GM19397 (cell line): Measurements from ENCODE around the gene FAM53A.

Experiments used
- ATAC-seq: cut with Tn5 transposase; IDR thresholded peaks from one replicate; pipeline ENCODE4 v1.9.1; 2021; ENCODE audit warnings: mild to moderate bottlenecking, moderate library complexity; ENCODE audit not compliant: unreplicated experiment

Gene FAM53A

DNA sequence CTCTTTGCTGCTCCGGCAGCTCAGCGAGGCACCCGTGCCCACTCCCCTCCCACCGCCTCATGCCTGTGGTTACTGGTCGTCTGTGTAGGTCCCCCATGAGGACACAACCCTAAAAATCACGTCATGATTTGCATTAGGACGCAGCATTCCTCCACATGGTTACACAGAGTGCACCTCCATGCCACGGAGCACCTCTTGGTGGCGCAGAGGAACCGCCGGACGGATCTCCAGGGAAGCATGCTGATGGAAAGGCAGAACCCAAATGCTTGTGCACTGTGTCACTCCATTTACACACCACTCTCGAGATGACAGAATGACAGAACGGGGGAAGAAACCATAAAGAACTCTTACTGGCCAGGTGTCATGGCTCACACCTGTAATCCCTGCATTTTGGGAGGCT lies 22.4 kb downstream of the FAM53A start:
- no peak for ATAC-seq

DNA sequence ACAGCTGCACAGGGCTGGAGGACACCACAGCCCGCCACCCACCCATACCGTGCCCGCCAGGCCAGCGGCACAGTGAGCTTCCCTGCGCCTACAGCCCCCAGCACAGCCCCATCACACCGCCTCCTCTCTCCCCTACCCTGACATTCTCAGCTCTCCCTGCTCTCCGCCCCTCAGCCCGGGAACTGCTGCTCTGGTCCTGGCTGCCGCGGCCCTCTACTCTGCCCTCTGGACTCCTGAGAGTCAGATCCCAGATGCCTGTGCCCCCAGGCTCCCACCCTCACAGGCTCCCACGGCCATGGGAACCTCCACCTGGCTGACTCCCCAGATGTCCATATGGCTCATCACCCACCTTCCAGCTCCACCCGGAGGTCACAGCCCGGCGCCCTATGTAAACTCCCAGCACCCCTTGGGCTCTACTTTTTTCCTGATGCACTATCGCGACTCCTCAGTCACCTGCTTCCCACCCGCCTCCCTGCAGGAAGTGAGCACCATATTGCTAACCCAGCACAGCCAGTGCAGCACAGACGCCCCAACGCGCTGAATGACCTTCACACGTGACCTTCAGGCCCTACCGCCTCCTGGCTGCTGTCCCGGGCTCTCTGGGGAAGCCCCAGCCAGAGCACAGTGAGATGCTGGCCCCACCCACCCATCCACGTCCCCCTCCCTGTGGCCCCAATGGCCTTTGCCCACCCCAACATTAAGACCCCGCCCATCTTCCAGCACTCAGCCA lies 23.0 kb downstream of the FAM53A start:
- ATAC-seq = no peak

DNA sequence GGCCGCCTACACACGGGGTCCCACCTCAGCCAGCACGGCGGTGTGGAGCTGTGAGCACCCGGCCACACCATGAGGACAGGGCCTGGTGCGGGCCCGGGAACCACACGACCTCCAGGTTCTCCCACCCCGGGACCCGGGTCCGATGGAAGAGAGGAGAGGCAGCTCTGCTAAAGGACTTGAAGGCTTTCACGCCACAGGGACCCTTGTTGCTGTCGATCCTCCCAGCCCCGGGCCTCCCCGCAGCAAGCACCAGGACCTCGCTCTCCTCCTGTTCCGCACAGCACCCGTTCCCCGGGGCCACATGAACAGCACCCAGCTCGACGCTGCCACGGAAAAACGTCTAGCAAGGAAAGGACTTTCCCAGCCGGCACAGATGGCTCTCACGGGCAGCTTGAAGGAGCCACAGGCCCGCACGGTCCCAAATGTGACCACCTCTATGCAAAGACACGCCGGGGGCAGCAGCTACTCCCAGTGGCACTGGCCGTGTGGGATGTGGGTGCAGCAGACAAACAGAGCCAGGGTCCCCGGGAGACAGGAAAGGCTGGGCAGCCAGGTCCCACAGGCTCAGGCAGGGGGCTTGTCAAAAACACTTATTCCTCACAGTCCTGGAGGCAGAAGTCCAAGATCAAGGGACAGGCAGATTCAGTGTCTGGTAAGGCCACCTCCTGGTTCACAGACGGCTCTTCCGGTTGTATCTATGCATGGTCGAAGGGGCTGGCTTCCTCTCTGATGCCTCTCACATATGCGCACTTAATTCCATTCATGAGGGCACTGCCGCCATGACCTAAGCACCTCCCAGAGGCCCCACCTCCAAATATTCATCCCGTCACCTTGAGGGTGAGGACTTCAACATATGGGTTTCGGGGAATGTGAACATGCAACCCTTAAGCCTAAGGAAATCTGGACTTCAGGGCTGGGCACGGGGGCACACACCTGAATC lies 24.7 kb downstream of the FAM53A start:
- ATAC-seq = no peak

DNA sequence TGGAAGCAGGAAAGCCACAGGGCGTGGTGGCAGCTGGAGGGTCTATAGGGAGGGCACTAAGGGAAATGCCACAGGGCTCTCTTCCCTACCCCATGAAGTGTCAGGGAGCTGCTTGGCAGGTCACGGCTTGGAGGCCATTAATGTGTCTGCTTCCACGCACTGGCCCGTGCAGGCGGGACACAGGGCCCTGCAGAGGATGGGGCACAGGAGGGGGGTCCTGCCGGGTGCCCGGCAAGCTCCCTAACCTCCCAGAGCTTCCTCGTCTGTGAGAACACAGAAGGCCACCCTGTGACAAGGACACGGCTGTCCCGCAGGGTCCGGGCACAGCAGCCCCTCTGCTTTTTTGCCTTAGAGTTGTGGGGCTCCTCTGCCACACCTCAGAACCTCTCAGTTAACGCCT lies 25.5 kb downstream of the FAM53A start:
- no peak for ATAC-seq

DNA sequence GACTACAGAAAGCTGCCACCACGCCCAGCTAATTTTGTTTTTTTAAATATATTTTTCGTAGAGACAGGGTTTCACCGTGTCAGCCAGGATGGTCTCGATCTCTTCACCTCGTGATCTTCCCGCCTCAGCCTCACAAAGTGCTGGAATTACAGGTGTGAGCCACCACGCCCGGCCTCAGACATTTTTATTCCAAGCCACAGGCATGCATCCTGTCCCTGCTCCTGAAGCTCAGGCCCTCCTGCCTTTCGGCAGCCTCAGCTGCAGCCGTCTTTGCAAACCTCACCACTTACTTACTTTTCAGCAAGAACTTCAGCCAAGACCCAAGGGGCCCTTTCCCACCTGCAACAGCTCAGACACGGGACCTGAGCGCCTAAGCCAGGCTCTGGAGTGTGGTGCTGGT lies 26.0 kb downstream of the FAM53A start:
- ATAC-seq = no peak

DNA sequence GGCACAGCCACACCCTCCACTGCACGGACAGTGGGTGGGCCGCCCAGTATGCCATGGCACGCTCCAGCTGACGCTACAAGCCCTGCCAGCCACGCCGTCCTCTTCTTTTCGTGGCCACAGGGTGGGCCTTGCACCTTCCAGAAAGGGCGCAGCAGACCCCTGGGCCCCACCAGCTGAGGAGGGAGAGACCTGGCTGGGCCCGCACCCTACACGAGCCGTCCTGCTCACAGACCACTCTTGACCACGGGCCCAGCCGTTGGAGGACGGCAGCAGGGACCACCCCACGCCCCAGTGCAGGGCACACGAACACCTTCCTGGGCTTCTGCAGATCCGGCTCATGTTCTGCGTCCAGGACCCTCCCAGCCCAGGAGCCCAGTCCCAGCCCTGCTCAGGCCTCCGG lies 27.1 kb downstream of the FAM53A start:
- ATAC-seq = no peak

DNA sequence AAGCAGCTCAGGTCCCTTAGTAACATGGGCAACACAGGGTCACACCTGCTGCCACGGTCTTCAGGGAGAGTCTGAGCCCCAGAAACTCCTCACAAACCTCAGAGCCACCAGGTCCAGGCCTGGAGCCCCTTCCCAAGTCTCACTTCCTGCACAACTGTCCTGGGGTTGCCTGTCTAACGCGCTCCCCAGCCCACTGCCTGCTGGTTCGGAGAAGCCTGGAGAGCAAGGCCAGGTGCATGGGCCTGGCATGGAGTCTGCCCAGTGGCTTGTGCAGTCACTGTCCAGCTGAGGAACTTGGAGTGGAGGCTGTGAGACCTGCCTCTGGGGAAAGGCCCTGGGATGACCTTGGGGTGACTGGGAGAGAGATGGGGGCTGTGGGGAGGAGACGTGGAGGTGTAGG lies 28.0 kb downstream of the FAM53A start:
- no peak for ATAC-seq

DNA sequence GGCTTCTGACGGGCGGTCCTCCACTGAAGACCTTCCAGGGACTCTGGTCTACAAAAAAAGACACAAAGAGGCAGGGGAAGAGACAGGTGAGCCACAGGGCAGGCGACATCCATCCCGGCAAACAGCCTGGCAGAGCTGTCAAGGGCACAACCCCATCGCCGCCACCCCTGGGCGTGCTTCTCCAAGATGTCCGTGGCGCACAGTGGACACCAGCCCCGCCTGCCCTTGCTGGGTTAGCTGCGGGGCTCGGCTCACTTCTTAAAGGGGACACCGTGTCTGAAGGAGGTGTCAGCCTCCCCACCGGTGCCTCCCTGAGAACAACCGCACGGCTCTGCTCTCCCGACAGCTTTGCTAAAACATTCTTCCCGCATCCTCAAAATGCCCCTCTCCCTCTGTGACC lies 28.4 kb downstream of the FAM53A start:
- ATAC-seq = no peak

DNA sequence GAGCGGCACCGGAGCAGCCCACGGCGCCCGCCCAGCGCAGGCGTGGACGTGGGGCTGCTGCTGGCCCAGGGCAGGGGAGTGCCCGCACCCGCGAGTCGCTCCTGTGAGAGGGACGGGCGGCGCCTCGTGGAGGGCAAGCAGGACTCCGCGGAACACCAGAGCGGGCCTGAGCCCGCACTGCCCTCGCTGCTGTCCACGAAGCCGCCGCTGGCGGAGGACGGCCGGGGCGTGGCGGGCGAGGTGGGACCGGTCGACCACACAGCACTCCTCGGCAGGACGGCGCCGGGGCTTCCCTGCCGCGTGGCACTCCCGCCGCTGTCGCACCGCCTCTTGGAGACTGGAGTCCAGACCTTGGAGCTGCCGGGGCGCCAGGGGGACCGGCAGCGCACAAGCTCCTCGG lies 29.0 kb downstream of the FAM53A start:
- no peak for ATAC-seq

DNA sequence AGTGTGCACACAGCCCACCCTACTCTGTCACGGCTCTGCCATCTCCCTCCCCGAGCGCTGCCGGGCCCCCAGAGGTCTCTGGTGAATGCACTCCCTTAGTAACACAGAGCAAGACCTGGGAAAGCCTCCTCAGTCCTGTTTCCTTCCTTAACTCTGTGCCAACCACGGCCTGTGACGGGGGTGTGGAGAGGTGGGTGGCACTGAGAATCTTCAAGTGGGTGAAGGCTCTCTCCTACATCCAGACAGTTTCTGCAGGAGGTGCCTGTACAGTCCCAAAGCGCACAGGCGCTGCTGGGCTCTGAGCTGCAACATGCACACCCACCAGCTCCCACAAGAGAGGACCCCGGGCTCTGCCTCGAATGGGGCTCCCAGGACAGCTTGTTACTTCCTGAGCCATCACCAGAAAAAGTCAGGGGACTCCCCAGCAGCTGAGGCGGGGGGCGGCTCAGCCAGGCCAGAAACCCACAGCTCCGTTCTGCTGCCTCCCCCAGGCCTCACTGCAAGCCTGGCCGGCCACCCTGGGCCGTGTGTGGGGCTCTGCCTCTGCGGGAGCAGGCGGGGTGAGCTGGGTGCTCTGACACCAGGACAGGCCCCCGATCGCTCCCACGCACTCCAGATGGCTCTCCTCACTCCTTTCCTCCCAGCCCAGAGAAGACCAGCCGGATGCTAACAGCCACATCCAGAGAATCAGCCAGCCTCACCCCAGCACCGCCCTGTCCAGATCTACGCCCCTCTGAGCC lies 29.7 kb downstream of the FAM53A start:
- no peak for ATAC-seq

DNA sequence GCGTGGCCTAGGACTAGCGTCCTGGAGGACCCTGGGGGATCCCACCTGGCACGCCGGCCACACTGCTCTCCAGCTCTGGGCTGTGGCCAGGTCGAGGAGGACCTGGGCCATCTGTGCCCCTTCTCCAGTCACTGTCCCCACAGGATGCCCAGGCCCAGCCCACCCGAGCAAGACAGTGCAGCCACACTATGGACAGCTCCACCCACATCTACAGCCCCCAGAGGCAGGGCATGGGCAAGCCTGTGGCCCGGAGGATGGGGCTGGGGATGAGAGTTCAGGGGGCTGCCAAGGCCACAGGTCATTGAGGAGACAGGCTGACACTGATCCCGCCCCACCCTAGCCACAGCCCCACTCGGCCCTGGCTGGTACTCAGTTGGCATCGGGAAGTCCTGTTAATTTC lies 30.3 kb downstream of the FAM53A start:
- no peak for ATAC-seq

DNA sequence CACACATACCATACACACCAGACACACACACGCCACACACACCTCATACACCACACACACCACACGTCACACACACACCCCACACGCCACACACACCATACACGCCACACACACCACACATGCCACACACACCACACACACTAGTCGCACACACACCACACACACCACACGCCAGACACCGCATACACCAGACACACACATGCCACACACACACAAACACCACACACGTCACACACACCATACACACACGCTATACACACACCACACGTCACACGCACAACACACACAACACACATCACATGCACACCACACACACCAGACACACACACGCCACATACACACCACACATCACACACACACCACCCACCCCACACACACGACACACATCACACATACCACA lies 32.0 kb downstream of the FAM53A start:
- ATAC-seq = no peak

DNA sequence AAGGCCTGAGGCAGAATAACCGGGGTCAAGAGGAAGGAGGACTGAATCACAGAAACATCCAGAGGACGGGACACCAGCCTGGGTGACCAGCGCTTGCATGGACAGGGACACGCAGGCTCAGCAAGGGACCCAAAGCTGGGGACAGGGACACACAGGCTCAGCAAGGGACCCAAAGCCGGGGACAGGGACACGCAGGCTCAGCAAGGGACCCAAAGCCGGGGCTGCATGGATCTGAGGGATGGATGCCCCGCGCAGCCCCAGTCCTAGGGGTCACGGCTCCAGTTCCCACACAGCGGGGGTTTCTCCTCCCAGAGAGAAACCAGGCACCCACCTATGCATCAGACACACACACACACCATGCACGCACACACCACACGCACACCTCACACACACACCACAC lies 32.5 kb downstream of the FAM53A start:
- no peak for ATAC-seq

DNA sequence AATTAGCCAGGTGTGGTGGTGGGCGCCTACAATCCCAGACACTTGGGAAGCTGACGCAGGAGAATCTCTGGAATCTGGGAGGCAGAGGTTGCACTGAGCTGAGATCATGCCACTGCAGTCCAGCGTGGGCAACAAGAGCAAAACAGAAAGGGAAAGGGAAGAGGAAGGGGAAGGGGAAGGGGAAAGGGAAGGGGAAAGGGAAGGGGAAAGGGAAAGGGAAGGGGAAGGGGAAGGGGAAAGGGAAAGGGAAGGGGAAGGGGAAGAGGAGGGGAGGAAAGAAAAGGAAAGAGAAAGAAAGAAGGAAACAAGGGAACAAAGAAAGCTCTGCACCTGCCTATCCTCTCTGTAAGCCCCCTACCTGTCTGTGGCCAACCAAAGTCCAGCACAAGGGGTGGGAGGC lies 35.2 kb downstream of the FAM53A start:
- ATAC-seq = no peak

DNA sequence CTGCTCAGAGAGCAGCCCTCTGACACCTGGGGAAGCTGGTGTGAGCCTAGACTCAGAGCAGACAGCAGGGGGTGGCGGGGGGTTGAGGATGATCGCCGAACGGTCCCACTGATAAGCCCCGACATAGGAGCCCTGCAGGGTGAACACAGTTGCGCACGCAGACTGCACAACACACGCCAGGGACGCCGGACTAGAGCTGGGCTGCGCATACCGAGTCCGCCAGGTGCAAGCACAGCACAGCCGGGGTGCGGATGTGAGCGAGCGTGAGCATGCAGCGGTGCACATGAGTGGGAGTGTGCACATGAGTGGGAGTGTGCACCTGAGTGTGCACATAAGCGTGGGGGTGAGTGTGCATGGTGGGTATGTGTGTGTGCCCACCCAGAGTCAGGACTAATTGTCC lies 36.7 kb downstream of the FAM53A start:
- ATAC-seq = no peak

DNA sequence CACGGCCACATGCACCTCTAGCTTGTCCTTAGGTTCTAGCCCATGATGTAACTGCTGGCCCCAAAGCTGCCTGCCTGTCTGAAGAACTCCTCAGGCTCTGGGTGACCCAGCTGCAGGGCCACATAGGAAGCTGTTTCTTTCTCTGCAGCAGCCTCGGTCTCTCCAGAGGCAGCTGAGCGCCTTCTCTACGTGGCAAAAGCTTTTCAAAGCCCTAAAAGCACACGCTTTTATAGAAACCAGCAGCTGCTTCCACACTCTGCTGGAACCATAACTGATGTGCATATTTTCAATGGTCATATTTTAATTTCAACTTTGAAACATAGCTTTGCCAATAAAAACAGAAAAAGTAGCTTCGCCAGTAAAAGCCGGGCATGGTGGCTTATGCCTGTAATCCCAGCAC lies 37.4 kb downstream of the FAM53A start:
- no peak for ATAC-seq

DNA sequence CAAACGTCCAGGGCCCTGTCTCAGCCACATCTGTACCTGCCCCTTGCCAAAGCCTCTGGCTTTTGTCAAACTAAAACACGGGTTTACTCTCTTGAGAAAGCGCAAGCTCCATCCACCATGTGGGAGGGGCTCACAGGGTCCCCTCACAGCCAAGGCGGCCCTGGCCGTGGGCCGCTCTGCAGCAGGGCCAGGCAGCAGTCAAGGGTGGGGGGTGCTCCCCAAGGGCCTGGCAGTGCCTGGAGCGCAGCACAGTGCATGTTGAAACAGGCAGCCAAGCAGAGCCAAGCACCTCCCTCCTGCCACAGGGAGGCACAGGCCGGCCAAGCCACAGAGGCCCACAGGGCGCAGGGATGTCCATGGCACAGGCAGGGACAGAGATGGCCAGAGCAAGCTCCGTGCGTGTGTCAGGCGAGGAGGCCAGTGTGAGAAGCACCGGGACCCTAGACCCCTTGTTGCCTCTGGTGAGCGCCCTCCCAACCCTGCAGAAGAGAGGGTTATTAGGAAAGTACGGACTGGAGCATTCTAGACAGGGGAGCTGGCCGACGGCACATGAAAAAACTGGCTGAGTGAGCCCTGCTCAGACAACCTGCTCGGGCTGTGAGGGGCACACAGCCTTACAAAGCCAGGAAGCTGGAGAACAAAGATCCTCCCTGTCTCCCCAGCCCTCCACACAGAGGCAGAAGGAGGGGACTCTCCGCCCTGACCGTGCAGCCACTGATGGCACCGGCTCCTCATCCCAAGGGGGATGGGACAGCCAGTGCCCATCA lies 39.0 kb downstream of the FAM53A start:
- ATAC-seq = no peak

DNA sequence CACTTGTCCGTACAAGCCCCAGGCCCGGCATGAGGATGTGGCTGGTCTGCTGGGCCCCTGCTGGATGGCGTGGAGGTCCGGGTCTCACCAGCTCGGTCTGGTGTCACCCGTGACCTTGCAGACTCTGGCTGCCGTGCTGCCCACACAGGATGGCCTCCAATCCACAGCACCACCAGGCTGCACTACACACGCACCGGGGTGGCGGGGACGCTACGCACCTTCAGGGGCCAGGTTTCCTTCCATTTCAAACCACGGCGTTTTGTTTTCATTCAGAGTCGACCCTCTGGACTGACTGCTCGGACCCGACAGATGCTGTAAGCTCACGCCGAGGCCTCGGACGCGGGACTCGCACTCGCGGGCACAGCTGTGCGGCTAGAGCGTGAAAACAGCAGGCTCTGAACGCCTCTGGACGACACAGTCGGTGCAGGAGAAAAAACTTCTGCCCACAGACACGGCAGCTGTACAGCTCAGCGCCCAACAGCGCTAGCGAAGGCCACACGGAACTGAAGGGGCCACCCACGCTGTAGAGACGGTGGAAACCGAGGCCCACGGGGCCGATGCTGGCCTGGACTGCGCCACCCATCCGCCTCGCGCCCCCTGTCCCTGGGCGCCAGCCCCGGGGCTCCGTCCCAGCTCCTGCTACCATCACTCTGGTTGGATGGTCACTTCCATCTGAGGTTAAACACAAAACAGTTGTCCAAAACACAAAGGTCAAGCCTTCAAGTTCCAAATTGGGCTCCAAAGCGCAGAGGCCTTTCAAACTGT lies 40.0 kb downstream of the FAM53A start:
- no peak for ATAC-seq

DNA sequence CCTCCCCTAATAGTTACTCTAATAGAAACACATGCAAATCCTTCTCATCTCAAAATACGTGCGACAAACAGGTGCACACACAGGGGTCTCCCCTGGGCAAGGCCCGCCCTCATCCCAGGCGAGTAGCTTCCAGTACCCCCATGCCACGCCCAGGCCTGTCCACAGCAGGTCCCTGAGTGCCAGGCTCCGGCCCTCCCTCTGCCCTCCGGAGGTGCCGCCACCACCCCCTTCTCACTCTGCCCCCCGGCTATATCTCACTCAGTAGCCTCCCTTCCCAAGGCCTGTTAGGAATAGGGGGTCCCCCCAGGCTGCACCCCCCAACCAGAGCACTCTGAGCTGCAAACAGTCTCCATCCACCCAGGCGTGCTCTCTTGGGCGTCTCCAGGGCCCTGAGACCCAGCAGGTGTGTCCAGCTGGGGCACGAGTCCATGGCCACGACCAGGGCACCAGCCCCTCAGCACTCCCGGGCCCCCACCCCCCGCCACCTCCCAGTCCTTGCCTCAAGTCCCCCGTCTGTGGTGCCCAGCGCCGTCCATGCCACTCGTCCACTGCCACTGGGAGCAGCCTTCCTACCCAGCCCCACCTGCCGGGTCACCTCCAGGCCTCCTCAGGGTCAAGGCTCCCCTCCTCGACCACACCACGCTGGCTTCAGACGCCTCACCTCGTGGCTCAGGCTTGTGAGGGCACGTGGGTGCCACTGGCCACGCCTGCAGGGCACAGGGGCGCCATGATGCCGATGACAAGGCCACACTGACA lies 41.7 kb downstream of the FAM53A start:
- ATAC-seq = no peak
